ENCODE results near the gene DNAH12. TPM values are rescaled to one million over a fixed set of nuclear protein-coding genes. Genes with fewer than 3 reads are reported as not detected.
A peak's percentile ranks its signal among the peaks of the same experiment; 100 is the strongest.
"Not testable (repeated sequence)": the region's sequence is repeated elsewhere in the genome, so short reads cannot be mapped to it uniquely, and the experiment has no call there.

Gene DNAH12
- total and polyA plus RNA-seq, 2 donors from 2014 or later: 0.38 TPM; not detected in 1

DNA sequence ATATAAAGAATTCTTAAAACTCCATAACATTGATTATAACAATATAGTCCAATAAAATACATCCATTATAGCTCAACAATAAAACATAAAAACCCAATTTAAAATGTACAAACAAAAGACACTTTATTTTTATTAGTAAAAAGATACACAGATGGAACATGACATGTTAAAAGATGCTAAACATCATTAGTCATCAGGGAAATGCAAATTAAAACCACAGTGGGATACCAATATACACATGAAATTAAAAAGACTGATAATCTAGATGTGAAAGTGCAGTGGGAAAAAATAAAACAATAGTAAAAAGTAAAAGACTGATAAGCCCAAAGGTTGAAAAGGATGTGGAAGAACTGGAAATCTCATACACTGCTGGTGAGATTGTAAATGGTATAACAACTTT, 46.2 kb downstream of the DNAH12 start:
- Histone ChIP-seq H3K4me3 (ENCODE audit: low read length in 3 of 3) (no peak overlapping the region), H3K9ac (ENCODE audit: low read length in 3 of 3) (no peak overlapping the region), H3K9me3 (ENCODE audit: control insufficient read depth in 2 of 3, insufficient read depth in 1 of 3, low read length in 3 of 3) (no peaks in the 10 kb centered on the region), H3K27ac (ENCODE audit: low read depth in 2 of 2, low read length in 2 of 2) (no peak overlapping the region), H3K36me3 (ENCODE audit: control insufficient read depth in 2 of 3, insufficient read depth in 3 of 3, low read length in 3 of 3) (no peaks in the 10 kb centered on the region), H3K4me1 (ENCODE audit: control insufficient read depth in 2 of 3, insufficient read depth in 2 of 3, low read depth in 1 of 3, low read length in 3 of 3) (no peaks in the 10 kb centered on the region), H3K27me3 (ENCODE audit: control insufficient read depth, insufficient read depth, low read length) (no peaks in the 10 kb centered on the region)
- TF ChIP-seq, protein P1, sequence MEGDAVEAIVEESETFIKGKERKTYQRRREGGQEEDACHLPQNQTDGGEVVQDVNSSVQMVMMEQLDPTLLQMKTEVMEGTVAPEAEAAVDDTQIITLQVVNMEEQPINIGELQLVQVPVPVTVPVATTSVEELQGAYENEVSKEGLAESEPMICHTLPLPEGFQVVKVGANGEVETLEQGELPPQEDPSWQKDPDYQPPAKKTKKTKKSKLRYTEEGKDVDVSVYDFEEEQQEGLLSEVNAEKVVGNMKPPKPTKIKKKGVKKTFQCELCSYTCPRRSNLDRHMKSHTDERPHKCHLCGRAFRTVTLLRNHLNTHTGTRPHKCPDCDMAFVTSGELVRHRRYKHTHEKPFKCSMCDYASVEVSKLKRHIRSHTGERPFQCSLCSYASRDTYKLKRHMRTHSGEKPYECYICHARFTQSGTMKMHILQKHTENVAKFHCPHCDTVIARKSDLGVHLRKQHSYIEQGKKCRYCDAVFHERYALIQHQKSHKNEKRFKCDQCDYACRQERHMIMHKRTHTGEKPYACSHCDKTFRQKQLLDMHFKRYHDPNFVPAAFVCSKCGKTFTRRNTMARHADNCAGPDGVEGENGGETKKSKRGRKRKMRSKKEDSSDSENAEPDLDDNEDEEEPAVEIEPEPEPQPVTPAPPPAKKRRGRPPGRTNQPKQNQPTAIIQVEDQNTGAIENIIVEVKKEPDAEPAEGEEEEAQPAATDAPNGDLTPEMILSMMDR (IDR thresholded peaks at IDR 0.05; ENCODE audit: borderline replicate concordance, extremely low read depth, insufficient read depth): no peak
- FAIRE-seq: no peak
- DNase-seq: no peak
- intact Hi-C loops (cut with DNase I): no loop called here

DNA sequence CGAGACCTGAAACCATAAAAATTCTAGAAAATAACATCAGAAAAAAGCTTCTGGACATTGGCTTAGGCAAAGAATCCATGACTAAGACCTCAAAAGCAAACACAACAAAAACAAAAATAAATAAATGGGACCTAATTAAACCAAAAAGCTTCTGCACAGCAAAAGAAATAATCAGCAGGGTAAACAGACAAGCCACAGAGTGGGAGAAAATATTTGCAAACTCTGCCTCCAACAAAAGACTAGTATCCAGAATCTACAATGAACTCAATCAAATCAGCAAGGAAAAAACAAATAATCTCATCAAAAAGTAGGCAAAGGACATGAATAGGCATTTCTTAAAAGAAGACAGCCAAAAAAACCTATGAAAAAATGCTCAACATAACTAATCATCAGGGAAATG, 59.6 kb downstream of the DNAH12 start:
- FAIRE-seq: no peak
- no peaks in the 10 kb centered on the region for H3K36me3 ChIP-seq (ENCODE audit: control insufficient read depth in 2 of 3, insufficient read depth in 3 of 3, low read length in 3 of 3)
- no peak overlapping the region for H3K9ac ChIP-seq (ENCODE audit: low read length in 3 of 3)
- H3K9me3 ChIP-seq (ENCODE audit: control insufficient read depth in 2 of 3, insufficient read depth in 1 of 3, low read length in 3 of 3): no peaks in the 10 kb centered on the region
- H3K4me1 ChIP-seq (ENCODE audit: control insufficient read depth in 2 of 3, insufficient read depth in 2 of 3, low read depth in 1 of 3, low read length in 3 of 3): no peaks in the 10 kb centered on the region
- no peak overlapping the region for H3K4me3 ChIP-seq (ENCODE audit: low read length in 3 of 3)
- intact Hi-C loops (cut with DNase I): no loop called here
- no peak for DNase-seq
- H3K27ac ChIP-seq (ENCODE audit: low read depth in 2 of 2, low read length in 2 of 2): no peak overlapping the region
- TF ChIP-seq, protein P1 (IDR thresholded peaks at IDR 0.05; ENCODE audit: borderline replicate concordance, extremely low read depth, insufficient read depth): no peak
- no peaks in the 10 kb centered on the region for H3K27me3 ChIP-seq (ENCODE audit: control insufficient read depth, insufficient read depth, low read length)

DNA sequence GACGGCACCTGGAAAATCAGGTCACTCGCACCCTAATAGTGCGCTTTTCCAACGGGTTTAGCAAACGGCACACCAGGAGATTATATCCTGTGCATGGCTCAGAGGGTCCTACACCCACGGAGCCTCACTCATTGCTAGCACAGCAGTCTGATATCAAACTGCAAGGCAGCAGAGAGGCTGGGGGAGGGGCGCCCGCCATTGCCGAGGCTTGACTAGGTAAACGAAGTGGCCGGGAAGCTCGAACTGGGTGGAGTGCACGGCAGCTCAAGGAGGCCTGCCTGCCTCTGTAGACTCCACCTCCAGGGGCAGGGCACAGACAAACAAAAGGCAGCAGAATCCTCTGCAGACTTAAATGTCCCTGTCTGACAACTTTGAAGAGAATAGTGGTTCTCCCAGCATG, 67.0 kb downstream of the DNAH12 start:
- intact Hi-C loops (cut with DNase I); H3K27ac ChIP-seq (ENCODE audit: low read depth in 2 of 2, low read length in 2 of 2); FAIRE-seq; H3K9me3 ChIP-seq (ENCODE audit: control insufficient read depth in 2 of 3, insufficient read depth in 1 of 3, low read length in 3 of 3); H3K4me3 ChIP-seq (ENCODE audit: low read length in 3 of 3); DNase-seq; H3K4me1 ChIP-seq (ENCODE audit: control insufficient read depth in 2 of 3, insufficient read depth in 2 of 3, low read depth in 1 of 3, low read length in 3 of 3); H3K9ac ChIP-seq (ENCODE audit: low read length in 3 of 3); H3K36me3 ChIP-seq (ENCODE audit: control insufficient read depth in 2 of 3, insufficient read depth in 3 of 3, low read length in 3 of 3); H3K27me3 ChIP-seq (ENCODE audit: control insufficient read depth, insufficient read depth, low read length): not testable (repeated sequence)

DNA sequence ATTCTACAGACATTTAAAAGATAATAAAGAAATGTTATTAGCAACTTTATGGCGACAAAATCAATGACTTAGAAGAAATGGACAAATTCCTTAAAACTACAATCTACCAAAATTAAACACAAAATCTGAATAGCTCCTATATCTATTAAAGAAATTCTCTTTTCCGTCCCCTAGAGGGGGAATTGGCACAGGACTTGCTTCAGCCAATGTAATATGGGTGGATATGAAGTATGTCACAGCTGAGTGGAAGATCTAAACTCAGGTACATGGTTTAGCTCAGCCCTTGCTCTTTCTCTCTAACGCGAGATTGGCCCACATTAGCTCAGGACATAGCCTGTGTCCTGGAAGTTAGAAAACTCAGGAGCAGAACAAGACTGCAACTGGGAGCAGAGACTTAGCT, 79.3 kb downstream of the DNAH12 start:
- H3K4me3 ChIP-seq (ENCODE audit: low read length in 3 of 3): no peak overlapping the region
- TF ChIP-seq, protein P1 (IDR thresholded peaks at IDR 0.05; ENCODE audit: borderline replicate concordance, extremely low read depth, insufficient read depth): no peak
- DNase-seq (peak in 2 of 5 donors; percentile 6 to 35), FAIRE-seq (no peak)
- no peak overlapping the region for H3K27ac ChIP-seq (ENCODE audit: low read depth in 2 of 2, low read length in 2 of 2)
- no peak overlapping the region for H3K9ac ChIP-seq (ENCODE audit: low read length in 3 of 3)
- no peaks in the 10 kb centered on the region for H3K9me3 ChIP-seq (ENCODE audit: control insufficient read depth in 2 of 3, insufficient read depth in 1 of 3, low read length in 3 of 3)
- H3K27me3 ChIP-seq (ENCODE audit: control insufficient read depth, insufficient read depth, low read length): no peaks in the 10 kb centered on the region
- intact Hi-C loops (cut with DNase I): no loop called here
- H3K4me1 ChIP-seq (ENCODE audit: control insufficient read depth in 2 of 3, insufficient read depth in 2 of 3, low read depth in 1 of 3, low read length in 3 of 3): no peaks in the 10 kb centered on the region
- no peaks in the 10 kb centered on the region for H3K36me3 ChIP-seq (ENCODE audit: control insufficient read depth in 2 of 3, insufficient read depth in 3 of 3, low read length in 3 of 3)

All from kidney (tissue), 14 donors.